HCT116 (cell line): ENCODE data around the gene CLSTN3. TPM values are rescaled to one million over a fixed set of nuclear protein-coding genes. Genes with fewer than 3 reads are reported as not detected.

Experiments used
- ATAC-seq: fragments of 200-7000 bp; cut with Tn5 transposase; 2 replicates; pipeline ENCODE4 v1.9.1; 2020; ENCODE audit warnings: mild to moderate bottlenecking, moderate library complexity
- BruUV-seq: library from RNA; stranded (reverse); fragments of 400-500 nt; replicated peaks from 2 replicates; lab custom pipeline; 2021; lab: Mats Ljungman, UMichigan
- CTCF ChIA-PET: fragments of 300-600 bp; sonication (Branson Sonifier 250); formaldehyde crosslinking; loops from one replicate; lab custom pipeline; 2021; ENCODE audit warnings: antibody characterized with exemption; lab: Charles Lee
- POLR2A ChIA-PET: fragments of 300-600, 350-600 bp; sonication (Branson Sonifier 250); formaldehyde crosslinking; loops from one replicate; lab custom pipeline; 2021; ENCODE audit warnings: antibody characterized with exemption; lab: Charles Lee
- RAD21 ChIA-PET, 2 experiments: fragments of 300-600 bp; sonication (Branson Sonifier 250); formaldehyde crosslinking; loops; one replicate each; lab custom pipeline; 2023; ENCODE audit warnings: low total read pairs in 2 of 2; ENCODE audit not compliant: uncharacterized antibody in 2 of 2, unreplicated experiment in 2 of 2, low non-redundant PET in 1 of 2; lab: Charles Lee
- DNase-seq: peaks from one replicate; pipeline ENCODE4 v3.0.0-alpha.2; 2010; ENCODE audit warnings: low read depth, low spot score
- H2AFZ ChIP-seq: fragments of 200-600 bp; shearing (Covaris generic), sonication (generic); 2 replicates; pipeline ENCODE4 v1.6.1; 2017; ENCODE audit warnings: low read depth, mixed run types, mixed read lengths, antibody characterized with exemption, low read length; ENCODE audit not compliant: poor library complexity, severe bottlenecking
- H3K27ac ChIP-seq: 2 replicates; pipeline ENCODE4 v1.5.1; 2012; ENCODE audit warnings: low read depth, low read length
- H3K27me3 ChIP-seq: fragments of 200-600 bp; sonication (generic); 2 replicates; pipeline ENCODE4 v1.6.1; 2016; ENCODE audit warnings: mixed run types, low read length, mixed read lengths; ENCODE audit not compliant: insufficient read depth
- H3K36me3 ChIP-seq, 2 experiments: fragments of 200-500 bp in 1 of 2; fragments of 200-600 bp in 1 of 2; sonication (Bioruptor generic) in 1 of 2; sonication (generic) in 1 of 2; 2 replicates each; pipeline versions ENCODE4 v1.5.1 to v1.6.1; 2014 to 2016; ENCODE audit warnings: low read length in 2 of 2, inconsistent platforms in 1 of 2, mixed read lengths in 1 of 2, mixed run types in 1 of 2; ENCODE audit not compliant: insufficient read depth in 2 of 2, control insufficient read depth in 1 of 2
- H3K4me1 ChIP-seq, 2 experiments: fragments of 200-600 bp in 1 of 2; sonication (generic) in 1 of 2; 2 replicates each; pipeline versions ENCODE4 v1.5.1 to v1.6.1; 2012 to 2017; ENCODE audit warnings: low read length in 2 of 2, inconsistent platforms in 1 of 2, mild to moderate bottlenecking in 1 of 2, mixed read lengths in 1 of 2, mixed run types in 1 of 2, moderate library complexity in 1 of 2; ENCODE audit not compliant: insufficient read depth in 2 of 2, control insufficient read depth in 1 of 2
- H3K4me2 ChIP-seq: fragments of 200-600 bp; sonication (generic); 2 replicates; pipeline ENCODE4 v1.6.1; 2017; ENCODE audit warnings: mixed run types, low read length, mixed read lengths
- H3K4me3 ChIP-seq, 2 experiments: fragments of 200-600 bp in 1 of 2; sonication (generic) in 1 of 2; replicated peaks in 1 of 2; 2 replicates each; pipeline ENCODE4 v1.5.1; 2011 to 2016; ENCODE audit warnings: low read length in 2 of 2, control low read depth in 1 of 2, low read depth in 1 of 2, mild to moderate bottlenecking in 1 of 2, mixed read lengths in 1 of 2, mixed run types in 1 of 2
- H3K79me2 ChIP-seq: fragments of 200-600 bp; sonication (generic); 2 replicates; pipeline ENCODE4 v1.6.1; 2017; ENCODE audit warnings: mild to moderate bottlenecking, mixed run types, low read length, moderate library complexity, mixed read lengths; ENCODE audit not compliant: insufficient read depth
- H3K9ac ChIP-seq: fragments of 200-600 bp; sonication (generic); 2 replicates; pipeline ENCODE4 v1.6.1; 2016; ENCODE audit warnings: low read length, mixed read lengths
- H3K9me2 ChIP-seq: fragments of 200-600 bp; sonication (generic), shearing (Covaris generic); 2 replicates; pipeline ENCODE4 v1.6.1; 2017; ENCODE audit warnings: mixed run types, mild to moderate bottlenecking, moderate library complexity; ENCODE audit not compliant: insufficient read depth
- H3K9me3 ChIP-seq, 2 experiments: fragments of 200-500 bp in 1 of 2; fragments of 200-600 bp in 1 of 2; sonication (Bioruptor generic) in 1 of 2; sonication (generic) in 1 of 2; 2 replicates each; pipeline ENCODE4 v1.6.1; 2014 to 2017; ENCODE audit warnings: low read length in 2 of 2, mixed read lengths in 2 of 2, inconsistent platforms in 1 of 2, low read depth in 1 of 2, mild to moderate bottlenecking in 1 of 2, mixed run types in 1 of 2, moderate library complexity in 1 of 2; ENCODE audit not compliant: control insufficient read depth in 1 of 2, insufficient read depth in 1 of 2
- H4K20me1 ChIP-seq: fragments of 200-600 bp; sonication (generic), shearing (Covaris generic); 2 replicates; pipeline ENCODE4 v1.6.1; 2017; ENCODE audit warnings: mixed run types, mild to moderate bottlenecking, moderate library complexity; ENCODE audit not compliant: insufficient read depth
- ATF3 ChIP-seq: IDR thresholded peaks from 2 replicates; pipeline ENCODE4 v1.6.1; 2012
- EZH2phosphoT487 ChIP-seq: fragments of 200-600 bp; IDR thresholded peaks from 2 replicates; pipeline ENCODE4 v1.6.1; 2018; ENCODE audit warnings: antibody characterized with exemption, borderline replicate concordance
- FOSL1 ChIP-seq: IDR thresholded peaks from 2 replicates; pipeline ENCODE4 v1.6.1; 2012; ENCODE audit warnings: low read depth
- RAD21 ChIP-seq: IDR thresholded peaks from 2 replicates; pipeline ENCODE4 v1.6.1; 2012; ENCODE audit warnings: low read depth, mild to moderate bottlenecking
- SP1 ChIP-seq: IDR thresholded peaks from 2 replicates; pipeline ENCODE4 v1.6.1; 2012; ENCODE audit warnings: low read depth
- SRF ChIP-seq: IDR thresholded peaks from 2 replicates; pipeline ENCODE4 v1.6.1; 2012; ENCODE audit warnings: low read depth
- TCF7L2 ChIP-seq: IDR thresholded peaks from 2 replicates; pipeline ENCODE4 v1.7.0; 2011; ENCODE audit warnings: borderline replicate concordance, inconsistent platforms; ENCODE audit not compliant: insufficient read depth, insufficient read length; ENCODE audit errors: extremely low read depth
- YY1 ChIP-seq: IDR thresholded peaks from 2 replicates; pipeline ENCODE4 v1.6.1; 2011; ENCODE audit warnings: low read length, low read depth, moderate library complexity, mild to moderate bottlenecking; ENCODE audit not compliant: insufficient replicate concordance; ENCODE audit errors: extremely low read depth
- intact Hi-C: fragments of 100-400 bp; cut with micrococcal nuclease; formaldehyde crosslinking; loops from 2 replicates; pipeline ENCODE4 v1.10.0; 2022
- total RNA-seq: library from RNA; stranded (reverse); gene quantifications from one replicate; pipeline ENCODE4 v1.2.1, GENCODE V29; 2021; ENCODE audit not compliant: unreplicated experiment
- TF ChIP-seq, protein P1 (sequence below): IDR thresholded peaks from 2 replicates; pipeline ENCODE4 v1.6.1; 2011; ENCODE audit warnings: mild to moderate bottlenecking, low read length, moderate library complexity; ENCODE audit not compliant: insufficient replicate concordance; ENCODE audit errors: extremely low read depth

Gene CLSTN3
- total RNA-seq, 1 experiment from 2014 or later: 23.0 TPM

DNA sequence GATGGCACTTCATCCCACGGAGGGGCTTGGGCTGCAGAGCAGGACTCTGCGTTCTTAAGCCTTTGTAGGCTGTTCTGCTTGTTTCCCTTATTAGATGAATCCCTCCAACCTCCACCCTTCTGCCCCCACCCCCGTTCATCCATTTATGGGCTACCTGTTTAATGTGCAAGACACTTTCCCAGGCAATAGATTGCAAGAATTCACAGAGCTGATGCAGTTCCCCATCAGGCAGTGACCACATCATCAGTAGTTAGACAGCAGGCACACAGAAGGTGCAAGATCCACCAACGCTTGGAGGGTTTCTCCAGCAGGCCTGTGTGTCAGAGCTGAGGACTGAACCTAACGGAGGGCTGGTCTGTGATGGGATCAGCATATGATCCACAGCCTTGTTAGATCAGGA lies 36.7 kb upstream of the CLSTN3 start:
- H3K27ac ChIP-seq: no peak overlapping the region
- ChIA-PET CTCF (interaction anchor here (0.9 to 1.6 kb wide), 5 partner anchors 15 to 221 kb away, joined by 3 to 6 read pairs (median 4); partner anchors contain the start of genes C1RL, LPCAT3 and SPSB2), RAD21 (no interaction called here), POLR2A (interaction anchor here (1.3 to 1.7 kb wide), 2 partner anchors 15 to 149 kb away, joined by 4 to 10 read pairs; partner anchors contain the start of genes C12orf57 and RNU7-1)
- H4K20me1 ChIP-seq: no peaks in the 10 kb centered on the region
- H3K4me2 ChIP-seq: no peak overlapping the region
- H3K27me3 ChIP-seq: no peaks in the 10 kb centered on the region
- no TSS peak for BruUV-seq
- H3K9me2 ChIP-seq: no peaks in the 10 kb centered on the region
- no peaks in the 10 kb centered on the region for H3K36me3 ChIP-seq
- H3K4me1 ChIP-seq: peaks cover 0 to 6% of the 10 kb centered on the region in 2 experiments; a peak in 1 of 4 replicates
- H3K9me3 ChIP-seq: no peaks in the 10 kb centered on the region
- no peak for ATAC-seq
- DNase-seq: no peak
- H3K4me3 ChIP-seq: no peak overlapping the region
- TF ChIP-seq SRF: no peak
- no peak for TF ChIP-seq EZH2phosphoT487
- no peak for TF ChIP-seq RAD21
- TF ChIP-seq, protein P1, sequence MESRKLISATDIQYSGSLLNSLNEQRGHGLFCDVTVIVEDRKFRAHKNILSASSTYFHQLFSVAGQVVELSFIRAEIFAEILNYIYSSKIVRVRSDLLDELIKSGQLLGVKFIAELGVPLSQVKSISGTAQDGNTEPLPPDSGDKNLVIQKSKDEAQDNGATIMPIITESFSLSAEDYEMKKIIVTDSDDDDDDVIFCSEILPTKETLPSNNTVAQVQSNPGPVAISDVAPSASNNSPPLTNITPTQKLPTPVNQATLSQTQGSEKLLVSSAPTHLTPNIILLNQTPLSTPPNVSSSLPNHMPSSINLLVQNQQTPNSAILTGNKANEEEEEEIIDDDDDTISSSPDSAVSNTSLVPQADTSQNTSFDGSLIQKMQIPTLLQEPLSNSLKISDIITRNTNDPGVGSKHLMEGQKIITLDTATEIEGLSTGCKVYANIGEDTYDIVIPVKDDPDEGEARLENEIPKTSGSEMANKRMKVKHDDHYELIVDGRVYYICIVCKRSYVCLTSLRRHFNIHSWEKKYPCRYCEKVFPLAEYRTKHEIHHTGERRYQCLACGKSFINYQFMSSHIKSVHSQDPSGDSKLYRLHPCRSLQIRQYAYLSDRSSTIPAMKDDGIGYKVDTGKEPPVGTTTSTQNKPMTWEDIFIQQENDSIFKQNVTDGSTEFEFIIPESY: no peak
- no peak for TF ChIP-seq FOSL1
- TF ChIP-seq ATF3: no peak
- no peak for TF ChIP-seq YY1
- no peak for TF ChIP-seq SP1
- TF ChIP-seq TCF7L2: no peak
- TF ChIP-seq, all 23 proteins: peak for 0
- Histone ChIP-seq H3K9ac (no peak overlapping the region), H2AFZ (no peak overlapping the region), H3K79me2 (no peaks in the 10 kb centered on the region)
- intact Hi-C loops: loop anchor here (5.0 kb wide), 1 partner anchor 121 kb away; the partner anchor contains the start of genes EMG1 and PHB2
